GM19193 (cell line): ENCODE results near the gene TLE1.

Experiments used
- POLR2A ChIP-seq: IDR thresholded peaks from 4 replicates; pipeline ENCODE4 v1.6.1; 2011; ENCODE audit not compliant: insufficient read depth, insufficient read length; ENCODE audit errors: extremely low read depth

TLE1 gene

DNA sequence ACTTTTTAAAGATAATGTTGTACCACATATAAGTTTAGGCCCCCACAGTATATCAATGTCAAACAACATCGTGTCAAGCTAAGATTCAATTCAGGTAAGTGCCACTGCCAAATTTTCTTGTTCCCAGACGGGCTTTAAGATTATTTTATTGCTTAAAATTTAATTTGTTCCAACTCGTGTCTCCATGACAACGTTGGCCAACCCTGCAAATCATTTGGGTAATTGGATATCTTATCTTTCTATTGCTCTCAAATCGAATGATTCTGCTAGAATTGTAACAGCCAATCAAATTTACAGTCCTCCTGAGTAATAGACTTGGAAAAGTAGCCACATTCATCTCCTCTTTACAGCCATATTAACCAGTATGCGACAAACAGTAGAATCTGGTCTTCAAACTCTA lies 19.5 kb downstream of the TLE1 start:
- TF ChIP-seq POLR2A, result no peak

GRCh38 chr9:81669041-81669651 lies 20.2 kb downstream of the TLE1 start:
- no peak for TF ChIP-seq POLR2A

- TF ChIP-seq POLR2A, result no peak
Observed at GRCh38 chr9:81666123-81666522, 23.2 kb downstream of the TLE1 start.

DNA sequence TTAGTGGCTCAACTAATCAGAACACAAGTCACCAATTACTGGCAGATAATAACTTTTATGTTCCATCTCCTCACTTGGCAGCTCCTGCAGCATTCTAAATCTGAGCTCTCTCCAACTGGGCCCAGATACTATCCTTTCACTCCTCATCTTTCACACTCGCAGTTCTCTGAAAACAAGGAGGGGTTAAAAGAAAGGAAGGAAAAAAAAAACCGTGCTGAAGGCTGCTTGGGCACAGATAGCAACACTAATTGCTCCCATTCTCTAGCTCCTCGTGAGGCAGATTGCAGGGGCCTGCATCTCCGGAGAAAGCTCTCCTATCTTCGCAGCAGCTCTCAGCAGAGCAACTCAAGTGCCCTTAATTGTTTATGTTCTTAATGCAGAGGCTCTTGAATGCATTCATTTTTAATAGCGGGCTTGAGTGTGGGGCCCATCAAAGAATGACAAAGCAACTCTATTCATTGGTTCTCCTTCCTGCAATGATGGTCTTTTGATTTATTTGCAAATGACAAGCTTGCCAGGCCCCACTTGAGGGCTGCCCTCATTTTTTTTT lies 23.9 kb downstream of the TLE1 start:
- no peak for TF ChIP-seq POLR2A

DNA sequence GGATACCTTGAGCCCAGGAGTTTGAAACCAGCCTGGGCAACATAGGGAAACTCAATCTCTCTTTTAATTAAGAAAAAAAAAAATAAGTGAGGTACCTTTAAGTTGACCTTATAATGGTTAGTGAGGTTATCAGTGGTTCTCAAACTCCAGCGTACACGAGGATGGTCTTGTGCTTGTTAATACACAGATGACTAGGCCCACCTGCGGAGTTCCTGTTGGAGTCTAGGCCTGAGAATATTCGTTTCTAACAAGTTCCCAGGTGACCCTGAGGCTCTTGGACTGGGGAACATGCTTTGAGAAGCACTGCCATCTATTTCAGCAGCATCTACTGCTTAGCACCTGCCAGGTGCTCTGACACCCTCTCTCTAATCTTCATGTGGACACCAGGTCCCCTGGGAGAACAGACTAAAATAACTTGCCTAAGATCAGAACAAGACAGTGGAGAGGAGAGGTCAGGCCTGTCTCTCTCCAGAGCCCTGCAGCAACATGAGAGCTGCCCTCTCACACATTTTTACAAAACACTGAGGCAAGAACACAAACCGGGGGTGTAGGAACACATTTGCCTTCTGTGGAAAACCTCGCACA lies 24.6 kb downstream of the TLE1 start:
- TF ChIP-seq POLR2A, result no peak

DNA sequence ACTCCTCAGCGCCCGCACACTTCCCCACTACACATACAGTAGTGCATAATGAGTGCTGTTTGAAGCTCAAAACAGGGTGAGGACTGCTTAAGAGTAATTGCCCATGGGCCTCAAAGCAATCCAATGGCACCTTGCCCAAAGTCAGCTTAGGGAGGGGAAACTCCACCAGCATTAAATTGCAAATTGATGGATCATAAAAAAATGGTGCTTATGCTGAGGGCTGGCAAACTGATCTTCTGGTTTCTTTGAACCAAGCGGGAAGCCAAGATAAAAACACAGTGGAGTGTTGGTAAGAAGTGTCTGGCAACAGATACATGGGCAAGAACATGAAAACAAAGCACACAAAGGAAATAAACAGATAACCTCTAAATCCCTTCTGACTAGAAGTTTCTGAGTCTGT lies 28.0 kb downstream of the TLE1 start:
- TF ChIP-seq POLR2A, result no peak

DNA sequence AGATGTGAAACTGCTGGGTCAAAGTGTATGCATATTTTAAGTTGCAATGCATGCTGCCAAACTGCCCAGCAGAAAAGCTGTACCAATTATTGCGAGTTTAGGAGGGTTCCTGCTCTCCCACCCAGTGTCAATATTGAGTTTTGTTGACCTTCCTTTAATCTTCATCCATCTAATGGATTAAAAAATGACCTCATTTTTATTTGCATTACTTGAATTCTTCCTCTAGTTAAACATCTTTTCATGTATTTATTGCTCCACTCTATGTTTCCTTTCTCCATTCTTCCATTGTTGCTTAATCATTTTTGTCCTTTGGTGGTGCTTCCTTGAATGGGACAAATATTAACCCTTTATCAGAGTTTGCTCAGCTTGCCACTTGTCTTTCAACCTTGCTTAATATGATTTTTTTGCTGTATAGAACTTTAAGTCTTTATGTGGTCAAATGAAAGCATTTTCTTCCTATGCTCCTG lies 32.4 kb downstream of the TLE1 start:
- TF ChIP-seq POLR2A, result no peak

GRCh38 chr9:81656004-81656403 lies 33.3 kb downstream of the TLE1 start:
- no peak for TF ChIP-seq POLR2A

- TF ChIP-seq POLR2A, result no peak
Observed at GRCh38 chr9:81653240-81653639, 36.1 kb downstream of the TLE1 start.

GRCh38 chr9:81652058-81652687 lies 37.2 kb downstream of the TLE1 start:
- no peak for TF ChIP-seq POLR2A

DNA sequence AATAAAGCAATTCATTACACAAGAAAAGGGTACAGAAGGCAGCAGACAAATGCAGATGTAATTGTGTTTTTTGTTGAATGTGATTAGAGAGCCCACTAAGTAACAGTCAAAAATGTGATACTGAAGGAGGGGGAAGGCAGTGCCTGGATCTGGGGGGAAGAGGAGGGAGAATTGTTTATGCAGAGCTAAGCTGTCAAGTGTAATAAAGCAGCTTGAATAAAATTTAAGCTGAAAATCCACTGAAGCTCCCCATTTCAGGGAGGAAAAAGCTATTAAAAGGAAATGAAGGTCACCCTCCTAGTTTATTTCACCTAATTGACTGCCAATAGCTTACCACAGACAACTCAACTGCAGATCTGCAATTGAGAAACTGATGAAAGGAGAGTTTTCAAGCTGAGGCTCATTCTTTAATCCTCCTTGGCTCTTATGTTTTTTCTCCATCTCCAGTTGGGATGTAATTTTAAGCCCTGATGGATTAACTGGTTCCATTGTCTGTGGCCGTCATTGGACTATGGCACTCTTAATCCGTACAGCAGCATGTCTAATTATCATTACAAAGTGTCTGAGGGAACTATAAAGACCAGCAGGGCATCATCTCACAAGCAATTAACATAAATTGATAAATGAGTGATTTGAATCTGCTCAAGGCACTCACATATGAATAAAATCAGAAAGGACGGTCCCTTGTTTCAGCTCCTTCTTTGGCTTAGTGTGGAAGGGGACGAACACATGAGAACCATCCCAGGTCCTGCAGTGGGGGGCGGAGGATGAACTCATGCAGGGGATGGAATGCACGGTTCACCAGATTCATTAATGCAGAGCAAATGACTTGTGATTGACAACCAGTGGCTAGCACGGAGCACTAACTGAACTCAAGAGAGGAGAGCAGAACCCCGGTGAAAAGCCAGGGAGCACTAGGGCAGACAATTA lies 38.5 kb downstream of the TLE1 start:
- no peak for TF ChIP-seq POLR2A

GRCh38 chr9:81649475-81650240 lies 39.7 kb downstream of the TLE1 start:
- TF ChIP-seq POLR2A, result no peak

- no peak for TF ChIP-seq POLR2A
Observed at GRCh38 chr9:81648891-81649290, 40.5 kb downstream of the TLE1 start.

GRCh38 chr9:81646337-81646736 lies 43.0 kb downstream of the TLE1 start:
- TF ChIP-seq POLR2A, result no peak

- no peak for TF ChIP-seq POLR2A
Observed at GRCh38 chr9:81637276-81637675, 52.1 kb downstream of the TLE1 start.

- no peak for TF ChIP-seq POLR2A
Observed at GRCh38 chr9:81636255-81636599, 53.1 kb downstream of the TLE1 start.
